GM18505 (cell line): ENCODE data around the gene AQP12B.

Experiments used
- ATAC-seq: cut with Tn5 transposase; IDR thresholded peaks from one replicate; pipeline ENCODE4 v1.9.1; 2021; ENCODE audit not compliant: unreplicated experiment
- POLR2A ChIP-seq: IDR thresholded peaks from 4 replicates; pipeline ENCODE4 v1.6.1; 2011; ENCODE audit warnings: borderline replicate concordance; ENCODE audit not compliant: insufficient read depth, insufficient read length; ENCODE audit errors: extremely low read depth

AQP12B gene

DNA sequence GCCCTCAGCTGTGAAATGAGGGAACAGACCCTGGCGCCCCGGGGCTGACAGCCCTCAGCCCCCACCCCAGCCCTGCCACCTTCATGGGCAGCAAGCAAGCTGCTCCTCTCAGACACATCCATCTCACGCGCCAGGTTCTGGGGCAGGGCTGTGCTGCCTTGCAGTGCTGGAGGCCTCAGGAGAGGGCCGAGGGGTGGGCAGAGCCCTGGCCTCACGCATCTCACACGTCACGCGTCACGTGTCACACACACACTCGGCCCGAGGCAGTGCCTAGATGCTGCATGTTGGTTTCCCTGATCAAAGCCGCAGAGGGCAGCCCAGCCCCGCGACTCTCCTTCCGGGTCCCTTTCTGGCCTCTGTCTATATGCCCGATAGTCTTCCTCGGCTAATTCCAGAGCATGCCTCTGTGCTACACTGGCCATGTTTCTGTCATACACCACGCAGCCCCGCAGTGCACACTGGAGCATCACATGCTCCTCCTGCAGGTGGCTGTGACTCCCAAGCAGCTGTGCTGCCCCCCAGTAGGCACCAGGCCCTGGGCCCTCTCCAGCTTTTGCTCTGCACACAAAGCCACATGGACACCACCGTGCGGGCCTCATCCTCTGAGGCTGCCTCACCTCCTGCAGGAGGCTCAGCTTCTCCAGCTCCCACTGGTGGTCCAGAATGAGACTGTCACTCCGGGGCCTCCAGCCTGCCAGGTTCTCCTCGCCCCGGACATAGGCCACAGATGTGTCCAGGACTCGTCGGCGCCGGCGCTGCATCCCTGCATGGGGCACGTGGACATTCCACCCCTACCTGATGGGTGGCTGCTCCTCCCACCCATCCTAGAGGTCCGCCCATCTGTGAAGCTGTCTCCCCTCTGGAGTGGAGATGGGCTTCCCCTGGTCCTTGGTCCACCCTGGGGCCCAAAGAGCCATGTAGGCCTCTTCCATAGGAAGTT is 40.4 kb upstream of the AQP12B start:
- no peak for ATAC-seq
- no peak for TF ChIP-seq POLR2A

DNA sequence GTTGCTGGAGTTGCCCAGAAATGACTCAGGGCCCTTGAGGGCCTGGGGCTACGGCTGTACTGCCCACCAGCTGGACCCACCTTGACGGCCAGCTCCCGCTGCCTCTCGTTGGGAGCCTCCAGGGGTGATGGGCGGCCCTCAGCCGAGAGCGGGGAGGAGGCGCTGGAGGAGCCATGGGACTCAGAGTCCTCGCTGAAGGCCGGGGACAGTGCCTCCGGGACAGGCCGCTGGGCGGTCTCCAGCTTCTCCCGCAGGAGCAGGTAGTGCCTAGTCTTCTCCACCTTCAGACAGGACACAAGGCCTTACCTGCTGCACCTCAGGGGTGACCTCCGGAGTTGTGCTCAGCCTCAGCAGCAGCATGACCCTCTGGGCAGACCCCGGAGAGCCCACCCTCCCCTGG is 39.7 kb upstream of the AQP12B start:
- TF ChIP-seq POLR2A: no peak
- no peak for ATAC-seq

DNA sequence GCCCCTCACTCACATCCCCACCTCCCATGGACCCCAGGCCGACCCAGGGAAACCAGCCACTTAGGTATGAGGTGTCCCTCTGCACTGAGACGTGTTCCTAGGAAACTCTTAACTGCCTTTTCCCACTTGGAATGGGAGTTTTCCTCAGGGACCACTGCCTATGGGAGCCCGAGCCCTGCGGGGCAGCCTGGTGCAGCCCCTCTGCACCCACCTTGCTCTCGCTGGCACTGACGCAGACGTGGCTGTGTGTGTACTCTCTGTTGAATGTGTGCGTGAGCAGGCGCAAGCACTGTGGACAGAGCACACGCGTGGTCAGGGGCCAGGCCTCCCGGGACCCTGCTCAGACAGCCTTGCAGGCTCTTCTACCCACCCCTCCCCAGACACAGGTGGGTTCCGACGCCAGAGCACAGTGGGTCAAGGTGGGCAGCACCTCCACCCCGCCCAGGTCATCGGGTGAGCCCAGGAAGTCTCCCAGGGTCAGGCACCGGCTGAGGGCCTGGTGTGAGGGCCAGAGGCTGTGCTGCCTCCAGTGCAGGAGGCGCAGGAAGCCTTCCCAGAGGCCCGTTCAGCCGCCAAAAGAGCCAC is 39.0 kb upstream of the AQP12B start:
- no peak for ATAC-seq
- no peak for TF ChIP-seq POLR2A

DNA sequence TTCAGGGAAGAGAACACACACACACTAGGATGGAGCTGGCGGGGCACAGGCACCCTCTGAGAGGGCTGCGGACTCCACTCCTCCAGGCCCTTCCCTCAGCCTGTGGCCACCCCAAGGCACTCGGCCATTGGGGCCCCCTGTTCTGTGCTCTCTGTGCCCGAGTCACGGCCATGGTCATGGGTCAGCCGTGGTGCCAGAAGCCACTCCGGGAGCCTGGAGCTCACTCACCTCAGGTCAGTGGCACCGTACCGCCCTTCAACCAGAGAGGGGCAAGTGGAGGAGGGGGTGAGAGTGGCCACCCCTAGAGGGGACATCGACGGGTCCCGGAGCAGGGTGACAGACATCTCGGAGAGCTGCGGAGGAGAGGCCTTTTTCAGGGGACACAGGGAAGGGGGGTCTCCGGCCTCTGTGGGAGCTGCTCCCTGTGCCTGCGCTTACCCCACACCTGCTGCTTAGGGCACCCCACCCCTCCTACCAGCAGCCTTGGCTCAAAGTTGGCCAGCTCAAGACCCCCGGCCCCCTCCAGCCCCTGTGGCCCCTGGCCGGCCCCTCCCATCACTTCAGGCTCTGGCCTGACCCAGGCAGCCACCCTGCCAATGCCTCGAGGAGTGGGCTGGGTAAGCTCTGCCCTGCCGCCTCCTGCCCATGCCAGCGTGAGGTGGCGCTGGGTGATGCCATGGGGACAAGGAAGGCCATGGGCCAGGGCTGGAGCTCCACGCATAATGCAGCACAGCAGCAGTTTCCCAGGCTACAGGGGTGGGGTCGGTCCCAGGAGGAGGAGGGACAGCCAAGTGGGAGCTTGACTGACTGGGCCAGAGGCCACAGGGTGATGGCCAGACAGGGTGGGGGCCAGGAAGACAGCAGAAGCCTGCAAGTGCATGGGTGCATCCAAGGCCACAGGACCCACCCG is 38.3 kb upstream of the AQP12B start:
- TF ChIP-seq POLR2A: no peak
- ATAC-seq: no peak

DNA sequence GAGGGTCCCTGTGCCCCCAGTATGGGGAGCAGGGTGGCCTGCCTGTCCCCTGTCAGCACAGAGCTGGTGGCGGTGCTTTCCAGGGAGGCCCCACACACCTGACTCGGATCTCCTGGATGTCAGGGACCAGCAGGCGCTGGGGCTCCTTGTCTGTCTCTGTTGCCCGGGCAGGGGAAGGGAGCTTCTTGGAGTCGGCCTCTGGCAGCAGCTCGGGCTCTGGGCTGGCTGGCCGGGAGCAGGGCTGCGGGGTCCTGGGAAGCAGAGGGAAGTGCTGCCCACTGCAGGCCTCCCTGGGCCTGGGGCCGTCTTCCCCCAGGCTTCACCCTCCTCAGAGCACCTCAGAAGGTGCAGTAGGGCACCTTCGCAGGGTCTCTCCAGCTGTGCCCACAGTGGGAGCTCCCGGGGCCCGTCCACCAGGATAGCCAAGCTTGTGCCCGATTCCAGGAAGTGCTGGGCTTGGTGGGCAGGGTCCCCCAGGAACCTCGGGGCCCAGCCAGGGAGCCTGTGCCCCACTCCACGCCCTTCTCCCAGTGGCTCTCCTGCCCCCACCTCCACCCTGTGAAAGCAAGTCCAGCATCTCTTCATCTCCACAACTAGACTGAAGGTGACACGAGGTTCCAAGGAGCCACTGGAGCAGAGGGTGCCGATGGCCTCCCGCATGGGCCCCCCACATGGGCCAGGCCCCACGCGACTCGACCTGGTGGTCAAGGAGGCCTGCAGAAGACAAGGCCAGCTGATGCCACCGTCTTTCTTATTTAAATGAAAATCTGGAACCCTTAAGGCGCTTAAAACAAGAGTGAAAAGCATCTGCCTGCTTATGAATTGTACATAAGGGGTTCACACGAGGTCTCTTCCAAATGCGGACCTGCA is 37.2 kb upstream of the AQP12B start:
- TF ChIP-seq POLR2A: no peak
- ATAC-seq: no peak

DNA sequence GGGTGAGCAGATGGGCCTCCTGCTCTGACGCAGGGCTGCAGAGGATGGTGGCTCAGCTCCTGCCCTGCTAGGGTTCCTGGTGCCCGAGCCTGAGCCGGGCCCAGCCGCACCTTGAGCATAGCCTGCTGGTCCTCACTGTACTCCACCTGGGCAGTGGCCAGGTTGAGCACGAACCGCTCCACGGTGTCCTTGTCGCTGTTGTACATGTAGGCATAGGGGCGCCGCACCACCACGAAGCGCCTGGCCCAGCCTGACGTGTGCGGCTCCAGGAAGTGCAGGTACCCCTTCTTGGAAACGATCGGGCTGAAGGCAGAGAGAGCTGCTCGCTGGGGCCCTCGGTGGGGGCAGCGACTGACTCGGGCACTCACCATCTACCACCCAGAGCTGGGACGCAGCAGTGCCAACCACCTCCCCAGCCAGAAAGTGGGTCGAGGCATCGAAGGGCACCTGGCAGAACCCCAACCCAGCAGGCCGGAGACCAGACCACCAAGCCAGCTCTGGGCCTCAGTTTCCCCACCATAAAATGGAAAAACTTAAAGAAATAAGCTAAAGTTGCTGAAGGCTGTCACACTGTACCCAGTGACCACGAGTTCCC is 36.3 kb upstream of the AQP12B start:
- no peak for ATAC-seq
- TF ChIP-seq POLR2A: no peak

DNA sequence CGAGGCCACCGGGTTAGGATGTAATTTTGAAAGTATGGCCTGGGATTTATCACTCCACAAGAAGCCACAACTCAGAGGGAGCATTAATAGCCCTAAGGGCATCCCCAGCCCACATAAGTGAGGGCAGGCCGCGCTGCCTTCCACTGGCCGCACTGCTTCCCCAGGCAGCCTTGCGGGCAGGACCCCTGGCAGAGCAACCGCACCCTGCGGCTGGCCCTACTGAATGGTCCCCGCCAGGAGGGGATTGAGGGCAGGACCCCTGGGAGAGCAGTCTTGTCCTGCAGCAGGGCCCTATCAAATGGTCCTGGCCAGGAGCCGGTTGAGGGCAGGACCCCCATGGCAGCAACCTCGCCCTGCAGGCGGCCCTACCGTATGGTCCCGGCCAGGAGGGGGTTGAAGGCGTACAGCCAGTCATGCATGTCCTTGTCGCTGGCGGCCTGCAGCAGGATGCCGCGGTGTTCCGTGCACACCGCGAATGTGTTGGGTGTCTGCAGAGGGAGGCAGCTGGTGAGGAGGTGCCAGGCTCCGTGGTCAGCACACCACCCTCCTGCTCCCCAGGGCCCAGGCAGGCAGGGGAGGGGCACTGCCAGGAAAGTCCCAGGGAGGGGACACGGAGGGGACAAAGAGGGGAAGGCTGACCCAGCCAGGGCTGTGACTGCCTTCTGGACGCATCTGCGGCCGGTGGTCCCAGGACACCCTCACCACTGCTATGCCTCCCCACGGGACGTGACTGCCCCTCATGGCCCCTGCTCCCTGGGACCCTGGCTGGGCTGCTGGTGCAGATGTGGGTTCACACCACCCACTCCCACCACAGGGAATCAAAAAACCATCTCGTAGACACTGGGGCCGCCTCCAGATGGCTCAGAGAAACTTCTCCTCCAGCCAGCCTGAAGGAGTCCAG is 35.2 kb upstream of the AQP12B start:
- TF ChIP-seq POLR2A: no peak
- no peak for ATAC-seq

DNA sequence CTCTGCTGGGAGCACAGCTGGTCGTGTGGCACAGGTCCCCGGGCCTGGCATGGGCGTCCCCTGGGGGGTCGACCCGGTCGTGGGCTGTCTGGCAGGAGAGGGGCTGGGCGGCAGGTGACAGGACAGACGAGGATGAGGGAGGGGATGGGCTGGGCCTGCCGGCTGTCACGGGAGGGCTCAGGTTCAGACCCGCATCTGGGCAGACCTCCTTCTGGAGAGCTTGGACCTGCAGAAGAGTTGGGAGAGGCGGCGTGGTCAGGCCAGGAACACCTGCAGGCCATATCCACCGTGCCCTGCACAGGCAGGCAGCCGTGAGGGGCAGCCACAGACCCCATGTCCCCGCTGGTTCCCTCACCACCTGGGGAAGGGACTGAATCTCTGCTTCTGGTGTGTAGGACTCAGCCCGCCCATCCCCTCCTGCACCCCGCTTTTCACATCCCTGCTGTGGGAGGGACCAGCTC is 34.5 kb upstream of the AQP12B start:
- no peak for TF ChIP-seq POLR2A
- ATAC-seq: no peak

DNA sequence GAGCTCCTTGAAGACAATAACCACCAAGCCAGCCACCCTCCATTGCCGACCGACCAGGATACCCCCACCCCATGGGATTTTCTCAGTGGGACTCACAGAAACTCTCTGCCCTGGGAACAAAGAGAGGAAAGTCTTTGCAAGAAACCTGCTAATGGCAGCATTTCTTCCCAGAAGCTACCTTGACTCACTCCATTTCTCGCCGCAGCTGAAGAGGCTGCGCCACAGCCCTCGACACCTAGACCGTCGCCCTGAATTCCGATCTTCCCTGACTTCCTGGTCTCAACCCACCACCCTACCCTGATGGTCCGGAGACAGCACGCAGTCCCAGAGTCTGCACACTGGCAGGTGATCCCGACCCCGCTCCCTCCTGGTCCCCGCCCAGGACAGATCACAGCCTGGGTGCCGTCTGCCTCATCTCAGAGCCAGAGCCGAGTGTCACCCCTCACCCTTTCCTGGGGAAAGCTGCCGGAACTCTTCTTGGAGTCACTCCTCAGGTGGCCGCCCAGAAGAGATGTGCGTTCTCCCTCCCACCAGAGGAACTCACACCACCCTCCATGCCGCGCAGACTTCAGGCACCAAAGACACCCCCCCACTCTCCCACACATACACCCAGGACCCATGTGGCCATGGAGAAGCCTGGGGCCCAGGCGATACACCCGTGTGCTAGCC is 33.6 kb upstream of the AQP12B start:
- no peak for TF ChIP-seq POLR2A
- ATAC-seq: no peak

DNA sequence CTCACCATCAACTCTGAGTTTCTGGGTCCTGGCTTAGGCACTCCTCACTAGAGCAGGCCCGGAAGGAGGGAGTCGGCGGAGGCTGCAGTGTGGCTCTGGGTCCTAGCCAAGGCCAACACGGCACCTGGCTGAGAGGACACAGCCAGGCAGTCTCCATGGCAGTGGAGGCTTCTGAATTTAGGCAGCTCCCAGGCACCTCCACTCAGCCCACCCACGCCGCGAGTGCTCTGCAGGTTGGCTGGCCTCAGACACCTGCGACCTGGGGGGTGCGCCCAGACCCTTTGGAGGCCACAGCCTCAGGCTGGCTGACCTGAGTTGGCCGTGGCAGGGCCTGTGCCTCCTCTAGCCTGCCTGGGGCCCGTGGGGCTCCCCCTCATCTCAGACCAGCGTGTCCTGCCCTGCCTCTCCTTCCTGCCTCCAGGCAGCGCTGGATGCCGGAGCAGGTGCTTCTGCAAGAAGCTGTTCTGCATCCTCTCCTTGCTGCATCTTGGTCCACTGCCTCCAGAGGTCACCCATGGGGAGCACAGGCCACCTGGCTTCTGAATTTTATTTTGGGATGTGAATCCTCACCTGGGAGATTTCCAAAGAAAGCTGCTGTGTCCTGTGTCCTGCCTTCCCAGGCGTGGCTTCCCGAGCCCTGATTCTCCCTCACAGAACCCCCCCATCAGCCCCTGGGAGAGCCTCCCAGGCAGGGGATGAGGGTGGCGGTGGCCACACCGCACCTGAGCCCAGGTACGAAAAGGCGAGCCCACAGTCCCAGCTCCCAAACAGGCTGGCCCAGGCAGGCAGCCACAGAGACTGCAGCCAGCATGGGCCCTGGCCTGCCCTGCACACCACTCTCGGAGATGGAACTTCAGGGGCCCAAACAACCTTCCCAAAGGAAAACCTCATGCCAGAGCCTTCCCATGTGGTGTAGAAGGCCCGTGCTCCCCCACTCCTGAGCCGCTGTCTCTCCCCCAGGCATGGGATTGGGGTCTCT is 32.4 kb upstream of the AQP12B start:
- no peak for TF ChIP-seq POLR2A
- no peak for ATAC-seq
